Activated gamma-delta T cell treated with Interleukin-2 at 50 U/mL for 16 hours (primary cell): Measurements from ENCODE around the gene RHOT2.

Source experiments
- DNase-seq: peaks from one replicate; pipeline ENCODE4 v3.0.0-alpha.2; 2020

Gene RHOT2

GRCh38 chr16:632486-633335, 35.2 kb upstream of the RHOT2 start:
- DNase-seq: no peak

- DNase-seq: no peak
Observed at GRCh38 chr16:633336-634050, 34.4 kb upstream of the RHOT2 start.

GRCh38 chr16:634051-634670, 33.8 kb upstream of the RHOT2 start:
- no peak for DNase-seq

GRCh38 chr16:634996-635395, 32.9 kb upstream of the RHOT2 start:
- no peak for DNase-seq

- DNase-seq: no peak
Observed at GRCh38 chr16:635573-636205, 32.2 kb upstream of the RHOT2 start.

- DNase-seq: peak; percentile 89
Observed at GRCh38 chr16:636206-637080, 31.5 kb upstream of the RHOT2 start, which contains the start of gene METTL26. METTL26 (minus strand) TSS chr16:636305; CDS start chr16:636290, 15 bp downstream.

GRCh38 chr16:637081-638018, 30.6 kb upstream of the RHOT2 start:
- DNase-seq: peak; percentile 82

- no peak for DNase-seq
Observed at GRCh38 chr16:638034-638543, 29.8 kb upstream of the RHOT2 start.

GRCh38 chr16:638836-639235, 29.1 kb upstream of the RHOT2 start:
- no peak for DNase-seq

GRCh38 chr16:640614-641013, 27.3 kb upstream of the RHOT2 start:
- DNase-seq: no peak

GRCh38 chr16:641326-642188, 26.4 kb upstream of the RHOT2 start, which contains the start of gene MCRIP2:
MCRIP2 (plus strand) TSS chr16:641828; CDS start chr16:641992, 164 bp downstream.
- peak; percentile 46 for DNase-seq

- DNase-seq: no peak
Observed at GRCh38 chr16:642189-643049, 25.5 kb upstream of the RHOT2 start.

- no peak for DNase-seq
Observed at GRCh38 chr16:643050-643368, 24.9 kb upstream of the RHOT2 start.

- DNase-seq: no peak
Observed at GRCh38 chr16:644556-644955, 23.4 kb upstream of the RHOT2 start.

GRCh38 chr16:645852-646678, 21.9 kb upstream of the RHOT2 start:
- no peak for DNase-seq

GRCh38 chr16:646679-647172, 21.2 kb upstream of the RHOT2 start:
- DNase-seq: no peak

GRCh38 chr16:647173-647902, 20.6 kb upstream of the RHOT2 start:
- DNase-seq: no peak
